HEK293 (cell line): ENCODE results near the gene UBXN11.

Source experiments
- CTCF ChIA-PET: fragments of 350-600 bp; formaldehyde crosslinking; extraction: SDS; loops from one replicate; lab custom pipeline; 2021; ENCODE audit warnings: antibody characterized with exemption; lab: Yijun Ruan, JAX
- POLR2A ChIA-PET: fragments of 300-600 bp; formaldehyde crosslinking; extraction: SDS; loops from one replicate; lab custom pipeline; 2020; ENCODE audit warnings: antibody characterized with exemption, inconsistent platforms; lab: Yijun Ruan, JAX
- H3K27ac ChIP-seq: fragments of 200-500 bp; sonication (Bioruptor generic); 2 replicates; pipeline ENCODE4 v1.5.1; 2014; ENCODE audit warnings: low read depth, low read length, control low read depth, inconsistent platforms; ENCODE audit errors: extremely low read depth
- H3K36me3 ChIP-seq, 2 experiments: fragments of 200-500 bp in 1 of 2; sonication (Bioruptor generic) in 1 of 2; 1 replicate in 1 of 2; 2 replicates in 1 of 2; pipeline ENCODE4 v1.5.1; 2014 to 2017; ENCODE audit warnings: inconsistent platforms in 2 of 2, low read length in 2 of 2; ENCODE audit not compliant: control insufficient read depth in 2 of 2, insufficient read depth in 1 of 2
- H3K4me1 ChIP-seq: fragments of 200-500 bp; sonication (Bioruptor generic); 2 replicates; pipeline ENCODE4 v1.5.1; 2014; ENCODE audit warnings: mild to moderate bottlenecking, low read length, inconsistent platforms; ENCODE audit not compliant: control insufficient read depth, insufficient read depth
- H3K4me3 ChIP-seq: 2 replicates; pipeline ENCODE4 v1.5.1; 2011; ENCODE audit warnings: low read depth, mild to moderate bottlenecking, control low read depth, low read length, moderate library complexity
- H3K9me3 ChIP-seq: fragments of 200-500 bp; sonication (Bioruptor generic); 2 replicates; pipeline ENCODE4 v1.5.1; 2014; ENCODE audit warnings: low read depth, low read length, inconsistent platforms; ENCODE audit not compliant: control insufficient read depth, insufficient read depth
- ATF2 ChIP-seq: fragments of 450-650 bp; formaldehyde crosslinking; IDR thresholded peaks from 2 replicates; pipeline ENCODE4 v1.5.1; 2016; ENCODE audit warnings: missing biosample characterization, missing genetic modification characterization, low read depth
- GLIS1 ChIP-seq: fragments of 450-650 bp; formaldehyde crosslinking; IDR thresholded peaks from 2 replicates; pipeline ENCODE4 v1.5.1; 2016; ENCODE audit warnings: missing biosample characterization, missing genetic modification characterization
- HIC1 ChIP-seq: fragments of 450-650 bp; formaldehyde crosslinking; IDR thresholded peaks from 2 replicates; pipeline ENCODE4 v1.5.1; 2016; ENCODE audit warnings: missing biosample characterization, missing genetic modification characterization
- KLF10 ChIP-seq: fragments of 450-650 bp; IDR thresholded peaks from 2 replicates; pipeline ENCODE4 v1.5.1; 2018; ENCODE audit warnings: missing biosample characterization, mild to moderate bottlenecking, missing genetic modification characterization
- PRDM1 ChIP-seq: fragments of 450-650 bp; formaldehyde crosslinking; IDR thresholded peaks from 2 replicates; pipeline ENCODE4; 2016; ENCODE audit warnings: missing biosample characterization, missing genetic modification characterization
- PRDM6 ChIP-seq: fragments of 450-650 bp; formaldehyde crosslinking; IDR thresholded peaks from 2 replicates; pipeline ENCODE4 v1.5.1; 2017; ENCODE audit warnings: missing biosample characterization, missing genetic modification characterization
- SCRT2 ChIP-seq: fragments of 450-650 bp; formaldehyde crosslinking; IDR thresholded peaks from 2 replicates; pipeline ENCODE4 v1.5.1; 2016; ENCODE audit warnings: missing biosample characterization, missing genetic modification characterization
- SETDB1 ChIP-seq: IDR thresholded peaks from one replicate; pipeline ENCODE4 v1.6.1; 2017; ENCODE audit warnings: mild to moderate bottlenecking, low read length, moderate library complexity, mixed read lengths; ENCODE audit not compliant: insufficient read length
- ZBTB20 ChIP-seq: fragments of 450-650 bp; formaldehyde crosslinking; IDR thresholded peaks from 2 replicates; pipeline ENCODE4 v1.5.1; 2016; ENCODE audit warnings: missing biosample characterization, missing genetic modification characterization
- ZBTB8A ChIP-seq: fragments of 450-650 bp; formaldehyde crosslinking; IDR thresholded peaks from 2 replicates; pipeline ENCODE4 v1.5.1; 2016; ENCODE audit warnings: missing biosample characterization, missing genetic modification characterization
- ZFP69B ChIP-seq: fragments of 450-650 bp; formaldehyde crosslinking; IDR thresholded peaks from 2 replicates; pipeline ENCODE4 v1.5.1; 2016; ENCODE audit warnings: missing biosample characterization, missing genetic modification characterization
- ZIC2 ChIP-seq: fragments of 450-650 bp; formaldehyde crosslinking; IDR thresholded peaks from 2 replicates; pipeline ENCODE4 v1.5.1; 2016; ENCODE audit warnings: missing biosample characterization, missing genetic modification characterization
- ZNF133 ChIP-seq: fragments of 450-650 bp; formaldehyde crosslinking; IDR thresholded peaks from 2 replicates; pipeline ENCODE4 v1.5.1; 2016; ENCODE audit warnings: missing biosample characterization, missing genetic modification characterization
- ZNF138 ChIP-seq: fragments of 450-650 bp; formaldehyde crosslinking; IDR thresholded peaks from 2 replicates; pipeline ENCODE4 v1.5.1; 2016; ENCODE audit warnings: missing biosample characterization, missing genetic modification characterization, borderline replicate concordance
- ZNF155 ChIP-seq: fragments of 450-650 bp; formaldehyde crosslinking; IDR thresholded peaks from 2 replicates; pipeline ENCODE4 v1.5.1; 2016; ENCODE audit warnings: missing biosample characterization, missing genetic modification characterization
- ZNF157 ChIP-seq: fragments of 450-650 bp; formaldehyde crosslinking; IDR thresholded peaks from 2 replicates; pipeline ENCODE4 v1.5.1; 2016; ENCODE audit warnings: missing biosample characterization, missing genetic modification characterization
- ZNF2 ChIP-seq: fragments of 450-650 bp; formaldehyde crosslinking; IDR thresholded peaks from 2 replicates; pipeline ENCODE4 v1.5.1; 2016; ENCODE audit warnings: missing biosample characterization, missing genetic modification characterization
- ZNF426 ChIP-seq: fragments of 450-650 bp; formaldehyde crosslinking; IDR thresholded peaks from 2 replicates; pipeline ENCODE4 v1.5.1; 2017; ENCODE audit warnings: missing biosample characterization, missing genetic modification characterization, mild to moderate bottlenecking, inconsistent platforms, moderate library complexity
- ZNF600 ChIP-seq: fragments of 450-650 bp; formaldehyde crosslinking; IDR thresholded peaks from 2 replicates; pipeline ENCODE4 v1.5.1; 2016; ENCODE audit warnings: missing biosample characterization, missing genetic modification characterization
- ZNF654 ChIP-seq: fragments of 450-650 bp; formaldehyde crosslinking; IDR thresholded peaks from 2 replicates; pipeline ENCODE4 v1.5.1; 2016; ENCODE audit warnings: low read depth, missing biosample characterization, missing genetic modification characterization
- ZNF660 ChIP-seq: fragments of 450-650 bp; IDR thresholded peaks from 2 replicates; pipeline ENCODE4 v1.5.1; 2018; ENCODE audit warnings: missing biosample characterization, mild to moderate bottlenecking, missing genetic modification characterization
- ZNF704 ChIP-seq: fragments of 450-650 bp; formaldehyde crosslinking; IDR thresholded peaks from 2 replicates; pipeline ENCODE4 v1.5.1; 2016; ENCODE audit warnings: missing biosample characterization, missing genetic modification characterization
- ZSCAN16 ChIP-seq: fragments of 450-650 bp; formaldehyde crosslinking; IDR thresholded peaks from 2 replicates; pipeline ENCODE4 v1.5.1; 2016; ENCODE audit warnings: missing biosample characterization, missing genetic modification characterization
- TF ChIP-seq, protein P1 (sequence below): fragments of 450-650 bp; formaldehyde crosslinking; IDR thresholded peaks from 2 replicates; pipeline ENCODE4 v1.5.1; 2016; ENCODE audit warnings: missing biosample characterization, missing genetic modification characterization
- TF ChIP-seq, protein P2 (sequence below): fragments of 450-650 bp; formaldehyde crosslinking; IDR thresholded peaks from 2 replicates; pipeline ENCODE4 v1.5.1; 2016; ENCODE audit warnings: missing biosample characterization, missing genetic modification characterization
- TF ChIP-seq, protein P3 (sequence below): fragments of 450-650 bp; formaldehyde crosslinking; IDR thresholded peaks from 2 replicates; pipeline ENCODE4 v1.5.1; 2016; ENCODE audit warnings: missing biosample characterization, missing genetic modification characterization

UBXN11 gene

GRCh38 chr1:26321315-26322041 is 15.0 kb upstream of the UBXN11 start:
- Histone ChIP-seq H3K4me1 (no peaks in the 10 kb centered on the region), H3K36me3 (peaks cover 0 to 34% of the 10 kb centered on the region in 2 experiments; a peak in 2 of 3 replicates), H3K9me3 (no peaks in the 10 kb centered on the region), H3K4me3 (no peak overlapping the region), H3K27ac (no peak overlapping the region)
- POLR2A ChIA-PET = interaction anchor here (0.6 to 3.0 kb wide), 3 partner anchors 14 to 42 kb away, joined by 3 to 10 read pairs (median 6); partner anchors contain the start of gene SH3BGRL3
- CTCF ChIA-PET = interaction anchor here (0.5 to 11.1 kb wide), 52 partner anchors 8 to 1734 kb away, joined by 3 to 203 read pairs (median 4); partner anchors contain the start of genes CATSPER4, CEP85, CRYBG2 and DHDDS
- TF ChIP-seq ZNF133 (no peak), ZIC2 (tag by site-specific recombination) (no peak), ZNF157 (no peak), ZFP69B (tag by site-specific recombination) (peak; percentile 77), ZNF704 (tag by site-specific recombination) (no peak), ZNF600 (tag by site-specific recombination) (0 out of 2 replicates have a peak, but pooled peaks have one; percentile 41), PRDM6 (tag by site-specific recombination) (no peak), ZSCAN16 (tag by site-specific recombination) (0 out of 2 replicates have a peak, but pooled peaks have one; percentile 54), ZNF155 (no peak), HIC1 (no peak), ZNF426 (no peak), ZNF138 (tag by site-specific recombination) (no peak), ZNF660 (tag by site-specific recombination) (peak; percentile 27; the same call in 1 of the 2 replicates), ZBTB20 (tag by site-specific recombination) (no peak), ZNF654 (peak; percentile 92), GLIS1 (tag by site-specific recombination) (0 out of 2 replicates have a peak, but pooled peaks have one; percentile 12), SETDB1 (no peak), PRDM1 (tag by site-specific recombination) (no peak), KLF10 (tag by site-specific recombination) (no peak), ATF2 (tag by site-specific recombination) (no peak), SCRT2 (tag by site-specific recombination) (no peak), ZNF2 (tag by site-specific recombination) (0 out of 2 replicates have a peak, but pooled peaks have one; percentile 45), ZBTB8A (tag by site-specific recombination) (peak; percentile 33; the same call in 1 of the 2 replicates)
- TF ChIP-seq, protein P1, sequence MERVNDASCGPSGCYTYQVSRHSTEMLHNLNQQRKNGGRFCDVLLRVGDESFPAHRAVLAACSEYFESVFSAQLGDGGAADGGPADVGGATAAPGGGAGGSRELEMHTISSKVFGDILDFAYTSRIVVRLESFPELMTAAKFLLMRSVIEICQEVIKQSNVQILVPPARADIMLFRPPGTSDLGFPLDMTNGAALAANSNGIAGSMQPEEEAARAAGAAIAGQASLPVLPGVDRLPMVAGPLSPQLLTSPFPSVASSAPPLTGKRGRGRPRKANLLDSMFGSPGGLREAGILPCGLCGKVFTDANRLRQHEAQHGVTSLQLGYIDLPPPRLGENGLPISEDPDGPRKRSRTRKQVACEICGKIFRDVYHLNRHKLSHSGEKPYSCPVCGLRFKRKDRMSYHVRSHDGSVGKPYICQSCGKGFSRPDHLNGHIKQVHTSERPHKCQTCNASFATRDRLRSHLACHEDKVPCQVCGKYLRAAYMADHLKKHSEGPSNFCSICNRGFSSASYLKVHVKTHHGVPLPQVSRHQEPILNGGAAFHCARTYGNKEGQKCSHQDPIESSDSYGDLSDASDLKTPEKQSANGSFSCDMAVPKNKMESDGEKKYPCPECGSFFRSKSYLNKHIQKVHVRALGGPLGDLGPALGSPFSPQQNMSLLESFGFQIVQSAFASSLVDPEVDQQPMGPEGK = 0 out of 2 replicates have a peak, but pooled peaks have one; percentile 32
- TF ChIP-seq, protein P2, sequence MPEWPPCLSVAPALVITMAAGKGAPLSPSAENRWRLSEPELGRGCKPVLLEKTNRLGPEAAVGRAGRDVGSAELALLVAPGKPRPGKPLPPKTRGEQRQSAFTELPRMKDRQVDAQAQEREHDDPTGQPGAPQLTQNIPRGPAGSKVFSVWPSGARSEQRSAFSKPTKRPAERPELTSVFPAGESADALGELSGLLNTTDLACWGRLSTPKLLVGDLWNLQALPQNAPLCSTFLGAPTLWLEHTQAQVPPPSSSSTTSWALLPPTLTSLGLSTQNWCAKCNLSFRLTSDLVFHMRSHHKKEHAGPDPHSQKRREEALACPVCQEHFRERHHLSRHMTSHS (tag by site-specific recombination) = no peak
- TF ChIP-seq, protein P3, sequence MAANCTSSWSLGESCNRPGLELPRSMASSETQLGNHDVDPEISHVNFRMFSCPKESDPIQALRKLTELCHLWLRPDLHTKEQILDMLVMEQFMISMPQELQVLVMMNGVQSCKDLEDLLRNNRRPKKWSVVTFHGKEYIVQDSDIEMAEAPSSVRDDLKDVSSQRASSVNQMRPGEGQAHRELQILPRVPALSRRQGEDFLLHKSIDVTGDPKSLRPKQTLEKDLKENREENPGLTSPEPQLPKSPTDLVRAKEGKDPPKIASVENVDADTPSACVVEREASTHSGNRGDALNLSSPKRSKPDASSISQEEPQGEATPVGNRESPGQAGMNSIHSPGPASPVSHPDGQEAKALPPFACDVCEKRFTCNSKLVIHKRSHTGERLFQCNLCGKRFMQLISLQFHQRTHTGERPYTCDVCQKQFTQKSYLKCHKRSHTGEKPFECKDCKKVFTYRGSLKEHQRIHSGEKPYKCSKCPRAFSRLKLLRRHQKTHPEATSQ (tag by site-specific recombination) = no peak
